GM12878 (cell line): ENCODE data around the gene GTF3C1.

ENCODE experiments used
- GABPA ChIP-seq: IDR thresholded peaks from 2 replicates; pipeline ENCODE4 v1.6.1; 2014; ENCODE audit warnings: antibody characterized with exemption, low read depth, mild to moderate bottlenecking, inconsistent platforms
- MEF2A ChIP-seq: IDR thresholded peaks from 2 replicates; pipeline ENCODE4 v1.6.1; 2011; ENCODE audit warnings: low read depth, mild to moderate bottlenecking, low read length, moderate library complexity; ENCODE audit not compliant: insufficient read depth
- POLR2A ChIP-seq: IDR thresholded peaks from 2 replicates; pipeline ENCODE4 v1.6.1; 2011; ENCODE audit warnings: low read depth, mild to moderate bottlenecking, low read length
- RAD51 ChIP-seq: fragments of 450-650 bp; IDR thresholded peaks from 2 replicates; pipeline ENCODE4 v1.6.1; 2016; ENCODE audit warnings: moderate library complexity, mild to moderate bottlenecking, inconsistent platforms
- SIX5 ChIP-seq: IDR thresholded peaks from 2 replicates; pipeline ENCODE4 v1.6.1; 2011; ENCODE audit warnings: mild to moderate bottlenecking, low read depth, low read length, moderate library complexity; ENCODE audit not compliant: severe bottlenecking
- TF ChIP-seq, protein P1 (sequence below), 3 experiments: IDR thresholded peaks in 2 of 3; conservative IDR thresholded peaks in 1 of 3; 2 replicates each; pipeline ENCODE4 v1.5.1; 2011; ENCODE audit warnings: low read depth in 3 of 3, low read length in 3 of 3, mild to moderate bottlenecking in 3 of 3, control low read depth in 2 of 3, moderate library complexity in 2 of 3, inconsistent platforms in 1 of 3, mixed read lengths in 1 of 3; ENCODE audit not compliant: control insufficient read depth in 2 of 3, insufficient read depth in 1 of 3; ENCODE audit errors: extremely low read depth in 1 of 3
- TF ChIP-seq, protein P2 (sequence below): IDR thresholded peaks from 2 replicates; pipeline ENCODE4 v1.6.1; 2012; ENCODE audit warnings: mild to moderate bottlenecking, low read depth, low read length

DNA sequence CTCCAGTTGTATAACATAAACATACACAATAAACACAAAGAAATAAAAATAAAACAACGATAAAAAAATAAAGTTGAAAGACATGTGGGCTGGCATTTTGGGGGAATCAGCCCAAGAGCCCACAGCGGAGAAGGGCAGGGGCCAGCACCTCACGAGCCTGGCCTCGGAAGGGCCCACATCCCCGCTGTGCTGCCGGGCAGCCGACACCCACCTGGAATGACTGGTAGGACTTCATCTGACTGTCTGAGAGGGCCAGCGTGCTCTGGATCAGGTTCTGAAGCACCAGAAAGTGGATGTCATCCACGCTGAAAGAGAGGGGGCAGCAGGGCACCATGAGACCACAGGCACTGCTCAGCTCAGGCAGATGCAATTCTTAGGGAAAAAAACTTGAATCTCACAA, 73.5 kb downstream of the GTF3C1 start:
- TF ChIP-seq, protein P1, sequence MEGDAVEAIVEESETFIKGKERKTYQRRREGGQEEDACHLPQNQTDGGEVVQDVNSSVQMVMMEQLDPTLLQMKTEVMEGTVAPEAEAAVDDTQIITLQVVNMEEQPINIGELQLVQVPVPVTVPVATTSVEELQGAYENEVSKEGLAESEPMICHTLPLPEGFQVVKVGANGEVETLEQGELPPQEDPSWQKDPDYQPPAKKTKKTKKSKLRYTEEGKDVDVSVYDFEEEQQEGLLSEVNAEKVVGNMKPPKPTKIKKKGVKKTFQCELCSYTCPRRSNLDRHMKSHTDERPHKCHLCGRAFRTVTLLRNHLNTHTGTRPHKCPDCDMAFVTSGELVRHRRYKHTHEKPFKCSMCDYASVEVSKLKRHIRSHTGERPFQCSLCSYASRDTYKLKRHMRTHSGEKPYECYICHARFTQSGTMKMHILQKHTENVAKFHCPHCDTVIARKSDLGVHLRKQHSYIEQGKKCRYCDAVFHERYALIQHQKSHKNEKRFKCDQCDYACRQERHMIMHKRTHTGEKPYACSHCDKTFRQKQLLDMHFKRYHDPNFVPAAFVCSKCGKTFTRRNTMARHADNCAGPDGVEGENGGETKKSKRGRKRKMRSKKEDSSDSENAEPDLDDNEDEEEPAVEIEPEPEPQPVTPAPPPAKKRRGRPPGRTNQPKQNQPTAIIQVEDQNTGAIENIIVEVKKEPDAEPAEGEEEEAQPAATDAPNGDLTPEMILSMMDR (IDR thresholded peaks at IDR 0.05 in 2 of 3, conservative IDR thresholded peaks at IDR 0.05 in 1 of 3; ENCODE audit: control insufficient read depth in 2 of 3, extremely low read depth in 1 of 3, insufficient read depth in 1 of 3, low read depth in 3 of 3, low read length in 3 of 3), result no peak
- TF ChIP-seq SIX5 (no peak), GABPA (no peak), MEF2A (no peak), POLR2A (no peak), RAD51 (no peak)
- TF ChIP-seq, protein P2, sequence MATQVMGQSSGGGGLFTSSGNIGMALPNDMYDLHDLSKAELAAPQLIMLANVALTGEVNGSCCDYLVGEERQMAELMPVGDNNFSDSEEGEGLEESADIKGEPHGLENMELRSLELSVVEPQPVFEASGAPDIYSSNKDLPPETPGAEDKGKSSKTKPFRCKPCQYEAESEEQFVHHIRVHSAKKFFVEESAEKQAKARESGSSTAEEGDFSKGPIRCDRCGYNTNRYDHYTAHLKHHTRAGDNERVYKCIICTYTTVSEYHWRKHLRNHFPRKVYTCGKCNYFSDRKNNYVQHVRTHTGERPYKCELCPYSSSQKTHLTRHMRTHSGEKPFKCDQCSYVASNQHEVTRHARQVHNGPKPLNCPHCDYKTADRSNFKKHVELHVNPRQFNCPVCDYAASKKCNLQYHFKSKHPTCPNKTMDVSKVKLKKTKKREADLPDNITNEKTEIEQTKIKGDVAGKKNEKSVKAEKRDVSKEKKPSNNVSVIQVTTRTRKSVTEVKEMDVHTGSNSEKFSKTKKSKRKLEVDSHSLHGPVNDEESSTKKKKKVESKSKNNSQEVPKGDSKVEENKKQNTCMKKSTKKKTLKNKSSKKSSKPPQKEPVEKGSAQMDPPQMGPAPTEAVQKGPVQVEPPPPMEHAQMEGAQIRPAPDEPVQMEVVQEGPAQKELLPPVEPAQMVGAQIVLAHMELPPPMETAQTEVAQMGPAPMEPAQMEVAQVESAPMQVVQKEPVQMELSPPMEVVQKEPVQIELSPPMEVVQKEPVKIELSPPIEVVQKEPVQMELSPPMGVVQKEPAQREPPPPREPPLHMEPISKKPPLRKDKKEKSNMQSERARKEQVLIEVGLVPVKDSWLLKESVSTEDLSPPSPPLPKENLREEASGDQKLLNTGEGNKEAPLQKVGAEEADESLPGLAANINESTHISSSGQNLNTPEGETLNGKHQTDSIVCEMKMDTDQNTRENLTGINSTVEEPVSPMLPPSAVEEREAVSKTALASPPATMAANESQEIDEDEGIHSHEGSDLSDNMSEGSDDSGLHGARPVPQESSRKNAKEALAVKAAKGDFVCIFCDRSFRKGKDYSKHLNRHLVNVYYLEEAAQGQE, result no peak
